Upper lobe of right lung (tissue), 1 donor: ENCODE measurements around the gene PTPRA. TPM values are rescaled to one million over a fixed set of nuclear protein-coding genes. Genes with fewer than 3 reads are reported as not detected.

Source experiments
- ATAC-seq: fragments of 200-7000 bp; cut with Tn5 transposase; one replicate; pipeline ENCODE4 v1.9.1; 2020; ENCODE audit warnings: mild to moderate bottlenecking, moderate library complexity
- DNase-seq: peaks from one replicate; pipeline ENCODE4 v3.0.0-alpha.2; 2020
- H3K27ac ChIP-seq: fragments of 200-600 bp; one replicate; pipeline ENCODE4 v1.8.0; 2022
- H3K27me3 ChIP-seq: fragments of 200-600 bp; one replicate; pipeline ENCODE4 v1.8.0; 2022; ENCODE audit warnings: mild to moderate bottlenecking
- H3K36me3 ChIP-seq: fragments of 200-600 bp; one replicate; pipeline ENCODE4 v1.8.0; 2022
- H3K4me1 ChIP-seq: fragments of 200-600 bp; one replicate; pipeline ENCODE4 v1.8.0; 2022
- H3K4me3 ChIP-seq: fragments of 200-600 bp; one replicate; pipeline ENCODE4 v1.8.0; 2022; ENCODE audit warnings: mild to moderate bottlenecking
- H3K9me3 ChIP-seq: fragments of 200-600 bp; one replicate; pipeline ENCODE4 v1.8.0; 2022
- intact Hi-C: fragments of 100-400 bp; cut with DNase I; formaldehyde crosslinking; loops from one replicate; pipeline ENCODE4 v1.11.0; 2022
- total RNA-seq: library from RNA; stranded (reverse); fragmentation: NEBNext Ultra II Directional; extraction: Animal tissue kit (Norgen Biotek cat#: 25700); gene quantifications from one replicate; pipeline ENCODE4 v1.2.1, GENCODE V29; 2021
- TF ChIP-seq, protein P1 (sequence below): fragments of 200-600 bp; IDR thresholded peaks from one replicate; pipeline ENCODE4 v1.8.0; 2022; ENCODE audit warnings: antibody characterized with exemption
- donor health status: DM: no; HTN: yes; CAD: no; lungs with severe emphysema.

The PTPRA gene
- total RNA-seq, 1 donor from 2014 or later, result 69.6 TPM

GRCh38 chr20:2956480-2956879, 83.2 kb downstream of the PTPRA start:
- TF ChIP-seq, protein P1, sequence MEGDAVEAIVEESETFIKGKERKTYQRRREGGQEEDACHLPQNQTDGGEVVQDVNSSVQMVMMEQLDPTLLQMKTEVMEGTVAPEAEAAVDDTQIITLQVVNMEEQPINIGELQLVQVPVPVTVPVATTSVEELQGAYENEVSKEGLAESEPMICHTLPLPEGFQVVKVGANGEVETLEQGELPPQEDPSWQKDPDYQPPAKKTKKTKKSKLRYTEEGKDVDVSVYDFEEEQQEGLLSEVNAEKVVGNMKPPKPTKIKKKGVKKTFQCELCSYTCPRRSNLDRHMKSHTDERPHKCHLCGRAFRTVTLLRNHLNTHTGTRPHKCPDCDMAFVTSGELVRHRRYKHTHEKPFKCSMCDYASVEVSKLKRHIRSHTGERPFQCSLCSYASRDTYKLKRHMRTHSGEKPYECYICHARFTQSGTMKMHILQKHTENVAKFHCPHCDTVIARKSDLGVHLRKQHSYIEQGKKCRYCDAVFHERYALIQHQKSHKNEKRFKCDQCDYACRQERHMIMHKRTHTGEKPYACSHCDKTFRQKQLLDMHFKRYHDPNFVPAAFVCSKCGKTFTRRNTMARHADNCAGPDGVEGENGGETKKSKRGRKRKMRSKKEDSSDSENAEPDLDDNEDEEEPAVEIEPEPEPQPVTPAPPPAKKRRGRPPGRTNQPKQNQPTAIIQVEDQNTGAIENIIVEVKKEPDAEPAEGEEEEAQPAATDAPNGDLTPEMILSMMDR, result no peak
- H3K27ac ChIP-seq, result no peak overlapping the region
- intact Hi-C loops, result no loop called here

GRCh38 chr20:2967841-2968240, 94.6 kb downstream of the PTPRA start:
- ATAC-seq, result no peak
- TF ChIP-seq, protein P1, result no peak
- no peak for DNase-seq
- Histone ChIP-seq H3K9me3 (no peaks in the 10 kb centered on the region), H3K27ac (no peak overlapping the region), H3K36me3 (peaks cover 17% of the 10 kb centered on the region), H3K4me3 (no peak overlapping the region), H3K4me1 (no peaks in the 10 kb centered on the region), H3K27me3 (no peaks in the 10 kb centered on the region)
- intact Hi-C loops, result no loop called here

More at GRCh38 chr20:2956480-2956879, 83.2 kb downstream of the PTPRA start:
- Histone ChIP-seq H3K36me3 (peaks cover 6% of the 10 kb centered on the region), H3K4me1 (no peaks in the 10 kb centered on the region), H3K27me3 (no peaks in the 10 kb centered on the region), H3K4me3 (no peak overlapping the region), H3K9me3 (no peaks in the 10 kb centered on the region)
- DNase-seq, result no peak
- no peak for ATAC-seq

DNA sequence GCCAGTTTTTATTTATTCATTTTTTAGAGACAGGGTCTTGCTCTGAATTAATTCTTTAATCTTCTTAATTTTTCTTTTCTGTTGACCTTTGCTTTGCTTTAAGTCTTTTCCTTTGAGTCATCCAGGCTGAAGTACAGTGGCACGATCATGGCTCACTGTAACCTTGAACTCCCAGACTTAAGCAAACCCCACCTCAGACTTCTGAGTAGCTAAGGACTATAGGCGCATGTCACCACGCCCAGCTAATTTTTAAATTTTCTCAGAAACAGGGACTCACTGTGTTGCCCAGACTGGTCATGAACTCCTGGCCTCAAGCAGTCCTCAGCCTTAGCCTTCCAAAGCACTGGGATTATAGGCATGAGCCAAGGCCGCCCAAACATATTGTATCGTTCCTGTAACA, 98.8 kb downstream of the PTPRA start:
- intact Hi-C loops, result no loop called here
- no peaks in the 10 kb centered on the region for H3K9me3 ChIP-seq
- DNase-seq, result no peak
- H3K36me3 ChIP-seq, result no peaks in the 10 kb centered on the region
- H3K4me1 ChIP-seq, result no peaks in the 10 kb centered on the region
- no peaks in the 10 kb centered on the region for H3K27me3 ChIP-seq
- no peak overlapping the region for H3K27ac ChIP-seq
- no peak overlapping the region for H3K4me3 ChIP-seq
- ATAC-seq, result no peak
- TF ChIP-seq, protein P1, result no peak

DNA sequence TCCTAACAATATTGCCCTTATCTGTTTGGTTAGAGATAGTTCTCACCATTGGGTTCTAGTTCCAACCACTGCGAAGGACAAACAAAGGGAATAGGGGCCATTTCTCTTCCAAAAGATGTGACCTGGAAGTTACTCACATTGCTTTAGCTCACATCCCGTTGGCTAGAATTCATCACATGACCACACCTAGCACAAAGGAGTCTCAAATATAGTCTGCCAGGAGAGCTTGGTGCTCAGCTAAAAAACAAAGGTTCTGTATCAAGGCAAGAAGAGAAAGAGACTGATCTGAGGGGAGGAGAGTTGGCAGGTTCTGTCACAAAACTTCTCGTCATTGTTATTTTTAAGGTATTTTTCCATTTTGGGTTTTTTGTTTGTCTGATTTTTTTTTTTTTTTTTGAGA, 100.3 kb downstream of the PTPRA start:
- no peak for ATAC-seq
- TF ChIP-seq, protein P1, result no peak
- Histone ChIP-seq H3K36me3 (no peaks in the 10 kb centered on the region), H3K27ac (no peak overlapping the region), H3K4me3 (no peak overlapping the region), H3K9me3 (no peaks in the 10 kb centered on the region), H3K27me3 (no peaks in the 10 kb centered on the region), H3K4me1 (no peaks in the 10 kb centered on the region)
- intact Hi-C loops, result no loop called here
- no peak for DNase-seq

GRCh38 chr20:2978519-2978918, 105.2 kb downstream of the PTPRA start:
- H3K4me1 ChIP-seq, result peaks cover under 1% of the 10 kb centered on the region

More at GRCh38 chr20:2978519-2978918, 105.2 kb downstream of the PTPRA start:
- intact Hi-C loops, result no loop called here
- Histone ChIP-seq H3K27me3 (no peaks in the 10 kb centered on the region), H3K36me3 (no peaks in the 10 kb centered on the region), H3K27ac (no peak overlapping the region), H3K4me3 (no peak overlapping the region), H3K9me3 (no peaks in the 10 kb centered on the region)
- TF ChIP-seq, protein P1, result no peak
- DNase-seq, result no peak
- no peak for ATAC-seq
